Stimulated activated CD4-positive, alpha-beta T cell treated with anti-CD3 and anti-CD28 coated beads, TNF-alpha, amount 100 ng/mL, for 4 hours (primary cell): ENCODE data around the gene TMEM8B.

Source experiments
- DNase-seq, 3 experiments: peaks; one replicate each; pipeline ENCODE4 v3.0.0-alpha.2; 2020; ENCODE audit warnings: low read depth in 3 of 3

TMEM8B gene

DNA sequence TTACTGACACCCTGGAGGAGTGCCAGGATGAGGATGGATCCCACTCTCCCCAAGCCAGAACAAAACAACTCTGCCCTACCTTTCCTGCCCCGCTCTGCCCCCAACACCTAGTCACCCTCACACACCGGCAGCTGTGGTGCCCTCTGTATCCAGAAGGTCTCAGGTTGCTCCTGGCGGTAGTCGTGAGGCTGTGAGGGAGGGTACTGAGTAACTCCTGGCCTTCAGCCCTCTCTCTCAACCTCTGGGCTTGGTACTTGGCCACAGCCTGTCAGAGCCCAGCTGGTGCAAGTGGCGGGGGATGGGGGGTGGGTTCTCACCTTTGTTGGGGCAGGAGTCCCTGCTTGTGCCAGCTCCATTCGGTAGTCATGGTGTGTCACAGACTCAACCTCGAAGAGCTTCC, 18.9 kb upstream of the TMEM8B start:
- DNase-seq, result no peak

DNA sequence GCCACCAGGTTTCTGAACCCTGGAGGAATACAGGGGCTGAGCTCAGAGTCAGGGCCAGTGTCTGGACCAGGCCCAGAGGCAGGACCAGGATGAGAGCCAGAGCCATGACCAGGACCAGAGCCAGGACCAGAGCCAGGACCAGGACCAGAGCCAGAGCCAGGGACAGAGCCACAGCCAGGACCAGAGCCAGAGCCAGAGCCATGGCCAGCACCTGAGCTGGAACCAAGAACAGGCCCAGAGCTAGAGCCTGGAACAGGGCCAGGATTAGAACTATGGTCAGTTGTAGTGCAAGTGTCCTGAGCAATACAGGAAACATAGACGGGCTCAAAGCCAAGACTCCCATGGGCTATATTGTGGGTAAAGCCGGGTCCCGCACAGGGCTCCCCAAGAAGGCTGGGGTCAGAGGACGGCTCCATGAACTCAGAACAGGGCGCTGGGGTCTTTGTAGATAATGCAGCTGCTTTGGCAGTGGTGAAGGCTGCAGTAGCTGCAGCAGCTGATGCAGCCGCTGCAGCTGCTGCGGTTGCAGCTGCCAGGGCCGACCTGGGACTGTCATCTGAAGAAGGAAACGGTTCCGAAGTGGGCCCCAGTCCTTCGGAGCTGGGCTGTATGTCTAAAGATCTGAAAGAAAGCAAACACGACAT, 17.5 kb upstream of the TMEM8B start:
- no peak for DNase-seq

DNA sequence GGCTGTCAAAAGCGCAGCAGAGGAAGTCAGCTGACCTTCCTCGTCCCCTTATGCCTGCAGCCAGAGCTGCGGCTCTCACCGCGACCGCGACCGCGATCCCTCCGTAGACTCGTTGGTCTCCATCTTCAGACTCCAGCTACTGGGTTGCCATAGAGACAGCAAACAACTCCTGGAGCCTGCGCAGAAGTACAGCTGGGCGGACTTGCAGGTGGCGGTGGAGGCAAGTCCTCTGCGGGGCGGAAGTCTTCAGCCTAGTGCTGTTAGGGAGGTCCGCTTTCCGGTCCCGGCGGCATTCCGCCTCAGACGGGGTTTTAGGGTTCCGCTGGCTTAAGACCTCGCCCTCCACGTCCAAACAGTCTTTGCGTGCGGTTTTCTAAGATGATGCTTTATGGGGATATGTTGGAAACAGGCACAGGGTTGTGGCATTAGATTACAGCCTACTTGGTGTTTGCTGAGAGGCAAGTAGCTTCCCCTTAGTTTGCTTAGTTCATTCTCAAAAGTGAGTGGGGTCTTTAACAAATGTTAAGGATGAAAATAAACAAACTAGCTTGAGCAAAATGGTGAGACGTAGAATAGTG, 16.9 kb upstream of the TMEM8B start, which contains the start of gene SPAG8:
Gene SPAG8 (minus strand): TSS at position 238 of the 578 bp plus-strand sequence. CDS start 115 bp downstream, at position 123.
- peak; percentile 72 to 90 (median 79) for DNase-seq

DNA sequence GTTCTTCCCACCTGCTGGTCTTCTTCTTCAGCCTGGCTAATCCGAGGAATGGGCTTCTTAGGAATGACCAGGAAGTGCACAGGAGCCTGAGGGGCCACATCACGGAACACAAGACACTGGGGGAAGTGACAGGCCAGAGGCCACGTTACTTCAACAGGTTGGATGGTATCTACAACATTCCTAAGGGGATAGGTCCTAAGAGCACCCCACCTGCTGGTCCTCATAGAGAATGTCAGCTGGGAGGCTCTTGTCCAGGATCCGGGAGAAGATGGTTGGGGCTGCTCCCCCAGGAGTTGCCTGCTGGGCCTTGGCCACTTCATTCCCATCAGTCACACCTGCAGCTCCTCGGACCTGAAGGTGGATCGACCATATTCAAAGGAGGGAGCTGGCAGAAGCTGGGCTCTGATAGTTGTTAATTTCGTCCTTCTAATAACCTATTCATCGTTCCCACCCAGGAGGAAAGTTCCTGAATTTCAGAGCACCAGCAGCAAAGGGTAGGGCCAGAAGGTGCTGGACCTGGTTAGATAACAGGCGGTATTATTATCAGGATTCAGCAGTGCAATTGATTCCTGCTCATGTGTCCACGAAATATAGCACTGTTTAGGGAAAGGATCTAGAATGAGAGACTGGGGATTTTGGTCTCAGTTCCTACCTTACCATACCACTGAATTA, 15.5 kb upstream of the TMEM8B start:
- DNase-seq, result no peak

DNA sequence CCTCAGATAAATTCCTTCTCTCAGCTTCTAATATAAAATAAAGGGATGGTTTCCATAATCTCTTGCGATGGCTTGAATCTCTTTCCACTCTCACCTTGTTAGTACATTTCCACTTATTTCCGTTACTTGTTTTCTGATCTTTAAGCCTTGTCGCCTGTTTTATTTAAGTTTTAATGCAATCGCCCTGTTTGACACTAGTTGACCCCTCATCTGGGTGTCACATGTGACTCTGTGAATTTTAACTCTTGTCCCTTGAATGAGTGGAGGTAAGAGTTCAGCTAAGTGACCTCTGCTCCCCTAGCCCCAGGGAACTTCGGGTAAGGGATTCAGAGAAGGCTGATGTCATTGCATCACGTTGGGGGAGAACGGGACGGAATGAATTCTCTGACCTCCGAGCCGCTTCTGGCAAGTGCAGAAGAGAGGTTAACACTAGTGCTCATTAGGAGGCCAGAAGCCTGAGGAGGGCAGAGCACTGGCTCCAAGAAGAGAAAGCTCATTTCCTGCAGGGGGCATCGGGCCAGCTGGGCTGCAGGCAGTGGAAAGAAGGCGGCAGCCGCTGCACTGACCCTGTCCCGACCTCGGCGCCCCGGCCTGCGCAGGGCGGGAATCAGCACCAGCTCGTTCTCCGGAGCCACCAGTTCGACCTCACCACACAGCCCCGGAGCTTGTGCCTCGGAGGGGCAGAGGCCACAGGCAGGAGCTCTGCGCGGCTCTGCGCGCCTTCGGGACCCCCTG, 14.8 kb upstream of the TMEM8B start:
- DNase-seq, result peak in 1 of 3 experiments; percentile 35

DNA sequence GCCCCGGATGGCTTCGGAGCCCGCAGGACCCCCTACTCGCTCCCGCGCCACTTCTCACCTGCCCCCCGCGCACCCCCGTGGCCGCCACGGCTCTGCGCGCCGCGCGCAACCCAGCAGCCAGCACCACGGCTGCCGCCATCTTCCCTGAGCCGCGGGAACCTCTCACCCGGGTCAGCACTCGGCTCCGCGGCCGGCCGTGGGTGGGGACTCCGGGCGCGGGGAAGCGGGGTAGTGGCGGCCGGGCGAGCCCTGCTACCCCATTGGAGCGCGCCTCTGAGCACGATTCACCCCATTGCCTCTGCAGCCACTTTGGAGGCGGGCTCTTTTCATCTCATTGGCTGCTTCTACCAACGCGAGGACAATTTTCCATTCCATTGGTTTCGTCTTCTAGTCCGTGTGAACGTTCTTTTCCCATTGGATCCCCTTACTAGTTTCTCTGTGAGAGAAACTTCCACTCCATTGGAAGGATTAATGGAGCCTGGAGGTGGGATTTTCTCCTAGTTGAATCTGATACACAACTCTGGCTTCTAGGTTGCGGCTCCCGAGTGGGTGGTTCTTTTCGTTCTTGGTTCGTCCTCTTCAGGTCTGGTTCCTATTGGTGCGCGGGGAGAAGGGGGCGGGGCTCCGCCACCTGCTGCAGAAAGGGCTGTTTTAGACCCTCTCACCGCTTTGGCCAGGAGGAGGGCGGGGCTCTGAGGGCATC, 14.0 kb upstream of the TMEM8B start, which contains the start of gene HINT2:
Gene HINT2 (minus strand): TSS at position 202 of the 703 bp plus-strand sequence. CDS start 63 bp downstream, at position 139.
- DNase-seq, result peak; percentile 92 to 96 (median 95)

DNA sequence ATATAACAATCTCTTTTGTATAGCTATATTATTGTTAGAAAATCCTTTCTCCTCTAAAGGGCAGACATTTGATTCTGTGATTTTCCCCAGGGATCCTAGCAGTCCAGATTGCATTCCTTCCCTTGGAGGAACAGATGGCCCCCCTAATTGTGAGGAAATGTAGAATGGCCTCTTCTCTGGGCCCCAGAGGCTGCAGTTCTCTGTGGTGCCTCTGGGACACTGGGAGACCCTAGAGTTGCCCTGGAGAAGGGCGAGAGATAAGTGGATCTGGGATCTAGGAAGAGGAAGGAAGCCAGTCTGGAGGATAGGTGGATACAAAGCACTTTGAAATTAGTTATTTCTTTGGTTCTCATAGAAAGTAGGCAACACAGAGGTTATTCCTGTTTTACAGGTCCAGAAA, 12.3 kb upstream of the TMEM8B start:
- no peak for DNase-seq

DNA sequence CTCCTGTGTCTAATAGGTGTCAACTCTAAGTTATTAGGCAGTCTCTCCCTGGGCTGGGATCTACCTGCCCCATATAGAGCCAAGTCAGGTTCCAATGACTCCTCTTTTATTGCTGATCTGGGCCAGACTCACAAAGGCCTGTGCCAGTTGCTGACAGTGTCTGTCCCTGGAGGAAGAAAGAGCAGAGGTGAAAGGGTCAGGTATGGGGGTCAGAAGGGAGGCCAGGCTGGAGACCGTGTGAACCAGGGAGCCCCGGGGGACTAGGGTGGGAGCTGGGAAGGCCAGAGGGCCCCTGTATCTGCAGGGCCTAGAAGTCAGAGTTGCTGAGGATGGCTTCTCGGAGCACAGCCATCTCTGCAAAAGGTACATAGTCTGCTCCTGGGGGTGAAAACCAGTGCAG, 10.7 kb upstream of the TMEM8B start:
- DNase-seq, result no peak

DNA sequence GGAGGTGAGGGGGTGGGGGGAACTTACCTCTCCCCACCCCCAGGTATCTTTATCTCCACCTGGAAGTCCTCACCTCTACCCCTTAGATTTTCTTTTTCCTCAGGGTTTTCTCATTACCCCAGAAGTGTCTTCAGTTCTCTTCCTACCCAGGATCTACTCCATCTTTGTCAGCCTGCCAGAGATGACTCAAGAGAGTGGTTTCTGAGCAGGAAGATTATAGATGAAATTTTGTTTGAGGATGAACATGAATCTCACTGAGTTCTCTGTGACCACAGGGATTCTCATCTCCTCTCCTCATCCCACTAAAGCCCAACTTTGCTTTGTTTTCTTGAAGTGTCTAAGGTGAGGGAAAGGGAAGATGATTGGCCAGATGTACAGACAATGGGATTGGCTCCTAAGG, 9.0 kb upstream of the TMEM8B start:
- no peak for DNase-seq

DNA sequence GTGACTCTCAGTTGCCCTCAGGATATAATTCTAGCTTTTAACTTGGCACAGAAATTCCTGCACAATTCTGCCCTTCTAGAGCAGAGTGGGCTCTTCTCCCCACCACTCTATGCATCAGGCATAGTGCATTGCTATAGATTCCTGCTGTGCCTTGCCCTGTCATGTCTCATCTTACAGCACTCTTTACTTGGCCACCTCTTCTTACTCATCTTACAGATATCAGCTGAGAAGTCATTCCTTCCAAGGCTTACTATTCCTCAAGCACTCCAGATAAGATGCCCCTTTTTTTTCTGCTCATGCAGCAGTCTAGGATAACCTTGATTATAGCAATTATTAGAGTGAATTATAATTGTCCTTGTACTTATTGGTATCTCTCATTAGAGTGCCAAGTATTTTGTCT, 6.1 kb upstream of the TMEM8B start:
- DNase-seq, result no peak

DNA sequence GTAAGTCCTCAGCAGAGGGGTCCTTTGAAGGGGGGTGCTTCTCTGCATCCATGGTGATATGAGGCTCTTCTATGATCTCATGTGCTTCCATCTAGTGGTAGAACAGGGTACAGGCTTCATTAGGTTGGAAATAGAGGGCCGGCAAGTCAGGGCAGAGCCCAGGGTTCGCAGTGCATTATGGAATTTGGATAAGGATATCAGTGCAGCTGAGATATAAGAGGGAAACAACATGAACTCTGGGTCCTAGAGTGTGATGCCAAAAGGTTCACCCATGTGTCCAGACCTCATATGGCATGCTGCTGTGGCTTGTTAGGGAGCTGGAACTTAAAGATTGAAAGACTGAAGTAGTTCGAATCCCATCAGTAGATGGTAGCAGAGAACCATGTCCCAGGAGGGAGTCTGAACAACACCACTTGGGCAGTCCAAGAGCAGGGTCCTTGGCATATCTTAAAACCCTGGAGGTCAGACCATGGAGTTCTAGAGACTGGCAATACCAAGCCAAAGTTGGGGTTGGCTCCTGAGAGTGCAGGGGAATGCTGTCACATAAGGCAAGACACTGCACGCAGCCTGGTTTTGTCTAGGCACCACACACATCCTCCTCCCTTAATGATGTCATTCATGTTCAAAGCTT, 2.8 kb upstream of the TMEM8B start:
- DNase-seq, result no peak

DNA sequence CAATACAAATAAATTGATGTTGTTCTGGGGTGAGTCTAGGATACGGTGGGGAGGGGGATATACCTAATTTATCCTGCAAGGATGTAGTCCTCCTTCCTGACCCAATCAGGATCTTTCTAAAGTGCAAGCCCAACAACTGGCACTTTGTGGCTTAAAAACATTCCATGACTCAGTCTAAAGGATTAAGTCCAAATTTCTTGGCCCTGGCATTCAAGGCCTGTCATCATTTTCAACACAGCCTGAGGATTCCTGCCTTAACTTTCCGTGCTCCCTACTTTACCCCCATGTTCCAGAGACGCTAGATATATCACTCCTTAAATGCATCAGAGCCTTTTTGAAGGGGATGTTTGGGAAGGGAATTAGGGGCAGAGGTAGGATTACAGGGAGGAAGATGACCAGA, 1.5 kb upstream of the TMEM8B start:
- no peak for DNase-seq

DNA sequence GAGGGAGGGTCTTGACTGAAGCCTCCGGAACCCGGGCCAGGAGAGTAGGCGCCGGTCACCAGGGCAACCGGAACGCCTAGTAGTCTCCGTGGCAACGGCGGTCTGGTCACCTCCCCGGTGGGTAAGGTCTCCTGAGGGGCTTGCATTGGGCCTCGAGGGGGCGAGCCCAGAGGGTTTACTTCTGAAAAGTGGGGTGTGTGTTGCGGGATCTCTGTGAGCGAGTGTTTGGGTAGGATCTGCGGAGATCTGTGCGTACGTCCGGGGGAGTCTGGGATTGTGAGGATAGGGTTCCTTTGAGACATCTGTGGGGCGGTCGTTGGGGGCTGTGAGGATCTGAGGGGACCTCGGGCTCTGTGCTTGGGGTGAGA, 328 bp upstream of the TMEM8B start, which contains the start of gene FAM221B:
Gene FAM221B (minus strand): TSS at position 17 of the 368 bp plus-strand sequence. CDS start 2,571 bp downstream, outside the sequence.
- DNase-seq, result no peak

DNA sequence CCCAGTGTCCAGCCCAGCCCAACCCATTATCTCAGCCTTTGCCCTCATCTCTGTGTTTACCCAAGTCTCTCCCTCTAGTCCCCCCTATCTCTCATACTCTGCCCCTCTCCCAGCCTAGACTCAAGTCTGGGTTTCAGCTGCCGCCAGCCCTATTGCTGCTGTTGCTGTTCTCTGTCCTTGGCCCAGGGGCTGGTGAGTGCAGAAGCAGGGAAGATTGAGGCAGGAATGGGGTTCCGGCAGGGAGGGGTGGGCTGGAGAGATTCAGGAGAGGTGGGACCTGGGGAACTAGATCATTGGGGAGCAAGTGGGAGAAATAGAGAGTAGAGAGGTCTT, 702 bp downstream of the TMEM8B start:
- DNase-seq, result no peak

DNA sequence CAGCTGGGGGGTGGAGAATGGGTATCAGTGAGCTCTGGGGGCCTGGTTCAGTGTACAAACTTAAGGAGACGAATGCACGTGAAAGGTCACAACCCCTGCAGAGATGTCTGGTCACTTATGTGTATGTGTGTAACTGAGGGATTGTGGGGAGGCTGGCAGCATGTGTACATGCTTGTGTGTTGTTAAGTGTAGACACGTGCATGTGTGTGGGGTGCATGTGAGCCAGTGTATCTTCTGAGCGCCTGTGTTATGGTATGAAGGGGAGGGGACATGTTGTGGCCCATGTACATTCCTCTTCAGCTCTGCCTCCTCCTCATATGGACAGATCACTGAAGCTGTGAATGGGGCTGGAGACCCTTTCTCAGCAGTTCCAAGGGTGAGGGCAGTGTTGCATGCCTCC, 2.0 kb downstream of the TMEM8B start:
- DNase-seq, result no peak

DNA sequence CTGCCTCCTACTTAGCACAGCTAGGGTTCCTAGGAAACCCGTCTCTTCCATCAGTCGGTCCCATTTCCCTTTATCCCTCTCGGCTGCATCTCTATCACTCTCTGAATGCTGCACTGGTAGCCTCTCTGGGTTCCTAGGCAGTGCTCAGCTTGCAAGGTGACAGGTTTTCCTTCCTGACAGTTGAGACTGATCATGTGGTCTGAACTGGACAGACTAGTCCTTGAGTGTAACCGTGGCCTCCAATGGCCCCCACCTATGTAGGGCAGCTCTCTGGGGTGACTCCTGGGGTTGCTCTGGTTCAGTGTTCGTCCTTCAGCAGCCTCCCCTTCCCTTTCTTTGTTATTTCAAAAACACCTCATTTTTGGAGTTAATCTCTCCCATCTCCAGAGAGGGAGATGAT, 3.8 kb downstream of the TMEM8B start:
- DNase-seq, result no peak

DNA sequence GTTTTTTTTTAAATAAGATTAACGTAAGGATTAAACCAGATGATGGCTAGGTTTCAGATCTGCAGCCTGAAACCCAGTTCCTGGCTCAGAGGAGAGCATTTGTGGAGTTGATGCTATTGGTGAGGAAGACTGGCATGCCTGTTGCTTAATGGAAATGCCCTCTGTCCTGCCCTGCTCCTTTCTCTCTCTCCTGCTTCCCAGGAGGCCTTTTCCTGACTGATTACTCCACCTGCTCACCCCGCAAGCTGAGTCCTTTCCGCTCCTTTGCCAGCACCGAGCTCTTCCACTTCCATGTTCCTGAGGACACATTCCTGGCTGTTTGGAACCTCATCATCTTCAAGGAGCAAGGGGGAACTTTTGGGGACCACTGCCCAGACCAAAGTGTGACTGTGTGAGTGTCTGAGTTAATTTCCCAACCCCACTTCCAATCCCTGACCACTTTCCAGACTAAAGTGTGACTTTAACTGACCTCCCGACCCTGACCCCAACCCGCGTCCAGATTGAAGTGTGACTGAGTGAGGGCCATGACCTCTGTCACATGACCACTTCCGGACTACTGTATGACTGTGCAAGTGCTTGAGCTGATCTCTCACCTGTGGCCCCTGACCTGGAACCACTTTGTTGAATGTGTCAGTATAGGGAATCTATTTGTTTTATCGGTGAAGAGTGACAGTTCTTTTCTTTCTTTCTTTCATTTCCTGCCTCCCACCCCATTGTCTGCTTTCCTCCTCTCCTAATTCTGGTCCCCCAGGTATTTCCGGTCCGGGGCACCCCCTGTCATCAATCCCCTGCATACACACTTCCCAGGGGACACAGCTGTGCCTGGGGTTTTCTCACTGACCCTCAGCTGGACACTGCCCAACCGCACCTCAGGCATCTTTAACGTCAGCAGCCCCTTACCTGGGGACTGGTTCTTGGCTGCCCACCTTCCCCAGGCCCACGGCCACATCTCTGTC, 5.5 kb downstream of the TMEM8B start:
- no peak for DNase-seq

DNA sequence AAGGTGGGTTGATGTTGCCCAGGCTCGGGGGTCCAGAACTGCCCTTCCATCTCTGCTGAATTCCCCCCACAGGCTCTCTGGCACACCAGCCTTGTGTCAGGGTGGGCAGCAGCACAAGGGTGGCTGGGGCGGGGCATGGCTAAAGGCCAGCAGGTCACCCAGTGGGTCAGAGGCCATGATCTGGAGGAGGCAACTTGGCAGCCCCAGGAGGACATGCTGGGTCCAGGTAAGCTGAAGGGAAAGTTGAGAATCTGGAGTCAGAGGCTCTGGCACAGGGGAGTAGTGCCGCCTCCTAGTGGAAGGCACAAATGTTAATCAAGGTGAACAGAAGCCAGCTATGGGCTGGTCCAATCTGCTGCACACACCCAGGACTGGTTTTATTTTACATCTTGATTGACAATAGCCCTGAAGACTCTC, 6.2 kb downstream of the TMEM8B start:
- no peak for DNase-seq

DNA sequence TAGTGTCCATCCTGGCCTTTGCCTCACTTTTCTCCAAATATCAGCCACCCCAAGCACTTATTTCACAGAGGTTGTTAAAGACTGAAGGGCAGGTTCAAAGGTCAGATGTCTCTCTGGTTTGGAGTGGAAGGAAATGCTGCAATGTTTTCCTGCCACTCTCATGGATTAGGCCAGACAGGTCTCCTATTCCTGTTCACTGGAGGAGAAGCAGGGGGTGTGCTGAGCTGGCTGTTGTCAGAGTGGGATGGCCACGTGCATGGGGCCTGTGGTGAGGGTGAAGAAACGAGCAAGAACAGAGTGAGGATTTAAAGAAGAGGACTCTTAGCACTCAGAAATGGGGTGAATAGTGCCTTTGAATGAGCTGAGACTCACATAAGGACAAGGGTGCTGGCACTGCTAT, 6.7 kb downstream of the TMEM8B start:
- no peak for DNase-seq

DNA sequence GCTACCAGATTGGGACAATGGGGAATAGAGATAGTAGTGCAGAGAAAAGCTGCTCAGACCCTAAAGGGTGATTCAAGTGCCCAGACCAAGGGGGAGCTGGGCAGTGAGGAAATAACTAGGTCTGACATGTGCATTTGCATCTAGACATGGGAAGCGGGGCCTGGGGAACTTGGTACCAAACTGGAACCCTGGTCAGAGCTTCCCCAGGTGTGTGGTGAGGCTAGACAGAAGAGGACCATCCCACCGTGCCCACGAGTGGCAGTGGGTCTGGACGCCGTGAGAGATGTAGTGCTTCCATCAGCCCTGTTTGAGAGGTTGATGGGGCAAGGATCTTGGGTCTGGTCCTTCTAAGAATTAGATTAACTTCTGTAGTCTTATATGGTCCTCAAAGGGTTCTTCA, 7.6 kb downstream of the TMEM8B start:
- no peak for DNase-seq
